H9 (cell line): ENCODE measurements around the gene DENND4A. TPM values are rescaled to one million over a fixed set of nuclear protein-coding genes. Genes with fewer than 3 reads are reported as not detected.

Experiments
- DNase-seq: peaks from one replicate; pipeline ENCODE4 v3.0.0-alpha.2; 2017
- H2AFZ ChIP-seq: one replicate; pipeline ENCODE4 v1.6.1; 2013; ENCODE audit warnings: mild to moderate bottlenecking, low read length, control low read depth, moderate library complexity
- H2AK5ac ChIP-seq: 2 replicates; pipeline ENCODE4 v1.6.1; 2013; ENCODE audit warnings: low read length, control low read depth, mixed read lengths; ENCODE audit not compliant: insufficient read length
- H2BK120ac ChIP-seq: one replicate; pipeline ENCODE4 v1.6.1; 2013; ENCODE audit warnings: low read depth, mild to moderate bottlenecking, low read length, control low read depth, inconsistent platforms; ENCODE audit not compliant: poor library complexity, severe bottlenecking
- H2BK12ac ChIP-seq: 2 replicates; pipeline ENCODE4 v1.6.1; 2013; ENCODE audit warnings: low read length, control low read depth, mixed read lengths, low read depth; ENCODE audit not compliant: insufficient read length
- H2BK15ac ChIP-seq: 2 replicates; pipeline ENCODE4 v1.6.1; 2013; ENCODE audit warnings: low read depth, low read length, control low read depth
- H2BK20ac ChIP-seq: one replicate; pipeline ENCODE4 v1.6.1; 2013; ENCODE audit warnings: low read depth, mild to moderate bottlenecking, low read length, control low read depth, inconsistent platforms; ENCODE audit not compliant: poor library complexity, severe bottlenecking
- H2BK5ac ChIP-seq: 2 replicates; pipeline ENCODE4 v1.6.1; 2013; ENCODE audit warnings: low read length, control low read depth, mixed read lengths; ENCODE audit not compliant: insufficient read length
- H3K14ac ChIP-seq: 2 replicates; pipeline ENCODE4 v1.6.1; 2013; ENCODE audit warnings: low read length, control low read depth; ENCODE audit not compliant: insufficient read depth
- H3K18ac ChIP-seq: 2 replicates; pipeline ENCODE4 v1.6.1; 2013; ENCODE audit warnings: low read depth, mild to moderate bottlenecking, mixed read lengths, low read length, control low read depth; ENCODE audit not compliant: insufficient read length
- H3K23ac ChIP-seq: 2 replicates; pipeline ENCODE4 v1.6.1; 2013; ENCODE audit warnings: low read length, control low read depth, mixed read lengths, low read depth; ENCODE audit not compliant: insufficient read length
- H3K23me2 ChIP-seq: 2 replicates; pipeline ENCODE4 v1.6.1; 2013; ENCODE audit warnings: low read depth, mild to moderate bottlenecking, mixed read lengths, low read length, control low read depth; ENCODE audit not compliant: insufficient read length, poor library complexity, severe bottlenecking
- H3K27ac ChIP-seq: 2 replicates; pipeline ENCODE4 v1.5.1; 2013; ENCODE audit warnings: low read length, control low read depth, mixed read lengths, low read depth; ENCODE audit not compliant: insufficient read length
- H3K27me3 ChIP-seq: 2 replicates; pipeline ENCODE4 v1.6.1; 2013; ENCODE audit warnings: low read length, control low read depth, inconsistent platforms; ENCODE audit not compliant: insufficient read depth
- H3K4ac ChIP-seq: 2 replicates; pipeline ENCODE4 v1.6.1; 2013; ENCODE audit warnings: low read depth, mild to moderate bottlenecking, control low read depth, inconsistent platforms, low read length, moderate library complexity
- H3K4me1 ChIP-seq: 2 replicates; pipeline ENCODE4 v1.6.1; 2013; ENCODE audit warnings: low read length, control low read depth, inconsistent platforms; ENCODE audit not compliant: insufficient read depth
- H3K4me2 ChIP-seq: 2 replicates; pipeline ENCODE4 v1.6.1; 2013; ENCODE audit warnings: low read length, control low read depth, mixed read lengths; ENCODE audit not compliant: insufficient read length, insufficient read depth
- H3K56ac ChIP-seq: 2 replicates; pipeline ENCODE4 v1.6.1; 2013; ENCODE audit warnings: low read depth, mild to moderate bottlenecking, mixed read lengths, low read length, control low read depth; ENCODE audit not compliant: insufficient read length
- H3K79me1 ChIP-seq: 2 replicates; pipeline ENCODE4 v1.6.1; 2013; ENCODE audit warnings: low read depth, mild to moderate bottlenecking, moderate library complexity, low read length, control low read depth, inconsistent platforms; ENCODE audit not compliant: insufficient read depth, poor library complexity, severe bottlenecking
- H3K79me2 ChIP-seq: 2 replicates; pipeline ENCODE4 v1.6.1; 2013; ENCODE audit warnings: low read length, control low read depth, inconsistent platforms; ENCODE audit not compliant: insufficient read depth
- H3K9ac ChIP-seq: 2 replicates; pipeline ENCODE4 v1.6.1; 2013; ENCODE audit warnings: low read length, control low read depth, mixed read lengths; ENCODE audit not compliant: insufficient read length; ENCODE audit errors: extremely low read depth
- H3K9me3 ChIP-seq: one replicate; pipeline ENCODE4 v1.6.1; 2013; ENCODE audit warnings: low read depth, low read length, inconsistent platforms; ENCODE audit not compliant: control insufficient read depth
- H3T11ph ChIP-seq: one replicate; pipeline ENCODE4 v1.6.1; 2013; ENCODE audit warnings: mild to moderate bottlenecking, low read length, control low read depth, inconsistent platforms
- H4K20me1 ChIP-seq: one replicate; pipeline ENCODE4 v1.6.1; 2013; ENCODE audit not compliant: control insufficient read depth, insufficient read length, insufficient read depth
- H4K5ac ChIP-seq: 2 replicates; pipeline ENCODE4 v1.6.1; 2013; ENCODE audit warnings: low read depth, mild to moderate bottlenecking, mixed read lengths, low read length, control low read depth; ENCODE audit not compliant: insufficient read length
- H4K8ac ChIP-seq: replicated peaks from 2 replicates; pipeline ENCODE4 v1.6.1; 2013; ENCODE audit warnings: low read length, control low read depth, mixed read lengths, low read depth; ENCODE audit not compliant: insufficient read length
- H4K91ac ChIP-seq: 2 replicates; pipeline ENCODE4 v1.6.1; 2013; ENCODE audit warnings: low read depth, mild to moderate bottlenecking, moderate library complexity, mixed read lengths, low read length, control low read depth; ENCODE audit not compliant: insufficient read length
- H3K27ac Mint-ChIP-seq, 3 experiments: 2 replicates in 2 of 3; 3 replicates in 1 of 3; pipeline ENCODE4 v1.8.0; 2020 to 2021; ENCODE audit warnings: mixed read lengths in 3 of 3, mild to moderate bottlenecking in 1 of 3, moderate library complexity in 1 of 3
- H3K27me3 Mint-ChIP-seq: 2 replicates; pipeline ENCODE4 v1.8.0; 2021; ENCODE audit warnings: low read depth, mild to moderate bottlenecking, moderate library complexity, mixed read lengths
- H3K36me3 Mint-ChIP-seq, 3 experiments: 2 replicates in 2 of 3; 3 replicates in 1 of 3; pipeline ENCODE4 v1.8.0; 2020 to 2021; ENCODE audit warnings: low read depth in 3 of 3, mixed read lengths in 3 of 3; ENCODE audit not compliant: insufficient read depth in 1 of 3
- H3K4me1 Mint-ChIP-seq, 2 experiments: 2 replicates each; pipeline ENCODE4 v1.8.0; 2020; ENCODE audit warnings: mixed read lengths in 2 of 2
- H3K4me3 Mint-ChIP-seq, 2 experiments: 2 replicates in 1 of 2; 3 replicates in 1 of 2; pipeline ENCODE4 v1.8.0; 2020 to 2021; ENCODE audit warnings: mild to moderate bottlenecking in 2 of 2, mixed read lengths in 2 of 2, moderate library complexity in 1 of 2
- H3K9me3 Mint-ChIP-seq, 2 experiments: 2 replicates in 1 of 2; 3 replicates in 1 of 2; pipeline ENCODE4 v1.8.0; 2020; ENCODE audit warnings: mild to moderate bottlenecking in 2 of 2, mixed read lengths in 2 of 2, moderate library complexity in 1 of 2
- WGBS: extraction: QIAGEN DNeasy Blood & Tissue Kit; methylation state at CpG from one replicate; pipeline ENCODE4 v1.1.7; 2013; ENCODE audit warnings: missing lambda C conversion rate, low lambda C conversion rate, mixed read lengths; ENCODE audit not compliant: insufficient read length; ENCODE audit errors: extremely low coverage; 5-methylcytosine and 5-hydroxymethylcytosine counted together
- total RNA-seq: library from RNA; stranded (reverse); gene quantifications from 2 replicates; pipeline ENCODE4 v1.2.1, GENCODE V29; 2021
- TF ChIP-seq, protein P1 (sequence below): fragments of 200-600 bp; sonication (generic); conservative IDR thresholded peaks from 3 replicates; pipeline ENCODE4 v1.8.0; 2021; ENCODE audit warnings: antibody characterized with exemption, mild to moderate bottlenecking

DENND4A gene
- total RNA-seq, 1 experiment from 2014 or later = 4.7 TPM

GRCh38 chr15:65743637-65744252, 48.3 kb downstream of the DENND4A start:
- Histone ChIP-seq H3K56ac (no peak overlapping the region), H2BK120ac (no peak overlapping the region), H4K91ac (no peak overlapping the region), H2AK5ac (no peak overlapping the region), H3K4me1 (no peaks in the 10 kb centered on the region), H2AFZ (no peak overlapping the region), H3K27ac (no peak overlapping the region), H3K18ac (no peak overlapping the region), H2BK12ac (no peak overlapping the region), H3K4ac (no peak overlapping the region), H2BK15ac (no peak overlapping the region), H3T11ph (no peak overlapping the region), H4K5ac (no peak overlapping the region), H3K9me3 (no peaks in the 10 kb centered on the region), H3K79me1 (no peaks in the 10 kb centered on the region), H2BK20ac (no peak overlapping the region), H3K14ac (no peak overlapping the region), H3K23ac (no peak overlapping the region), H3K79me2 (no peaks in the 10 kb centered on the region), H3K23me2 (no peaks in the 10 kb centered on the region), H3K27me3 (no peaks in the 10 kb centered on the region), H4K8ac (no peak overlapping the region), H2BK5ac (no peak overlapping the region), H3K9ac (no peak overlapping the region), H3K4me2 (no peak overlapping the region), H4K20me1 (no peaks in the 10 kb centered on the region)
- Mint-ChIP-seq H3K27me3 (no peaks in the 10 kb centered on the region), H3K27ac (no peak overlapping the region), H3K4me3 (no peak overlapping the region), H3K9me3 (no peaks in the 10 kb centered on the region), H3K36me3 (no peaks in the 10 kb centered on the region), H3K4me1 (no peaks in the 10 kb centered on the region)
- DNase-seq = no peak
- no CpG with 5 or more reads among the region's 1 CpG for WGBS
- TF ChIP-seq, protein P1, sequence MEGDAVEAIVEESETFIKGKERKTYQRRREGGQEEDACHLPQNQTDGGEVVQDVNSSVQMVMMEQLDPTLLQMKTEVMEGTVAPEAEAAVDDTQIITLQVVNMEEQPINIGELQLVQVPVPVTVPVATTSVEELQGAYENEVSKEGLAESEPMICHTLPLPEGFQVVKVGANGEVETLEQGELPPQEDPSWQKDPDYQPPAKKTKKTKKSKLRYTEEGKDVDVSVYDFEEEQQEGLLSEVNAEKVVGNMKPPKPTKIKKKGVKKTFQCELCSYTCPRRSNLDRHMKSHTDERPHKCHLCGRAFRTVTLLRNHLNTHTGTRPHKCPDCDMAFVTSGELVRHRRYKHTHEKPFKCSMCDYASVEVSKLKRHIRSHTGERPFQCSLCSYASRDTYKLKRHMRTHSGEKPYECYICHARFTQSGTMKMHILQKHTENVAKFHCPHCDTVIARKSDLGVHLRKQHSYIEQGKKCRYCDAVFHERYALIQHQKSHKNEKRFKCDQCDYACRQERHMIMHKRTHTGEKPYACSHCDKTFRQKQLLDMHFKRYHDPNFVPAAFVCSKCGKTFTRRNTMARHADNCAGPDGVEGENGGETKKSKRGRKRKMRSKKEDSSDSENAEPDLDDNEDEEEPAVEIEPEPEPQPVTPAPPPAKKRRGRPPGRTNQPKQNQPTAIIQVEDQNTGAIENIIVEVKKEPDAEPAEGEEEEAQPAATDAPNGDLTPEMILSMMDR = no peak
